ENCODE results near the gene AGO3. TPM values are rescaled to one million over a fixed set of nuclear protein-coding genes. Genes with fewer than 3 reads are reported as not detected.
"Not testable (repeated sequence)": the region's sequence is repeated elsewhere in the genome, so short reads cannot be mapped to it uniquely, and the experiment has no call there.

Gene AGO3
- total RNA-seq, 1 donor from 2014 or later: 19.1 TPM

GRCh38 chr1:35959304-35959703 is 28.4 kb downstream of the AGO3 start:
- DNase-seq (ENCODE audit: low read depth): no peak
- TF ChIP-seq, protein P1, sequence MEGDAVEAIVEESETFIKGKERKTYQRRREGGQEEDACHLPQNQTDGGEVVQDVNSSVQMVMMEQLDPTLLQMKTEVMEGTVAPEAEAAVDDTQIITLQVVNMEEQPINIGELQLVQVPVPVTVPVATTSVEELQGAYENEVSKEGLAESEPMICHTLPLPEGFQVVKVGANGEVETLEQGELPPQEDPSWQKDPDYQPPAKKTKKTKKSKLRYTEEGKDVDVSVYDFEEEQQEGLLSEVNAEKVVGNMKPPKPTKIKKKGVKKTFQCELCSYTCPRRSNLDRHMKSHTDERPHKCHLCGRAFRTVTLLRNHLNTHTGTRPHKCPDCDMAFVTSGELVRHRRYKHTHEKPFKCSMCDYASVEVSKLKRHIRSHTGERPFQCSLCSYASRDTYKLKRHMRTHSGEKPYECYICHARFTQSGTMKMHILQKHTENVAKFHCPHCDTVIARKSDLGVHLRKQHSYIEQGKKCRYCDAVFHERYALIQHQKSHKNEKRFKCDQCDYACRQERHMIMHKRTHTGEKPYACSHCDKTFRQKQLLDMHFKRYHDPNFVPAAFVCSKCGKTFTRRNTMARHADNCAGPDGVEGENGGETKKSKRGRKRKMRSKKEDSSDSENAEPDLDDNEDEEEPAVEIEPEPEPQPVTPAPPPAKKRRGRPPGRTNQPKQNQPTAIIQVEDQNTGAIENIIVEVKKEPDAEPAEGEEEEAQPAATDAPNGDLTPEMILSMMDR (conservative IDR thresholded peaks at IDR 0.05; ENCODE audit: low read depth, low read length): no peak
- no peak overlapping the region for H3K4me3 ChIP-seq (ENCODE audit: low read depth, low read length)

DNA sequence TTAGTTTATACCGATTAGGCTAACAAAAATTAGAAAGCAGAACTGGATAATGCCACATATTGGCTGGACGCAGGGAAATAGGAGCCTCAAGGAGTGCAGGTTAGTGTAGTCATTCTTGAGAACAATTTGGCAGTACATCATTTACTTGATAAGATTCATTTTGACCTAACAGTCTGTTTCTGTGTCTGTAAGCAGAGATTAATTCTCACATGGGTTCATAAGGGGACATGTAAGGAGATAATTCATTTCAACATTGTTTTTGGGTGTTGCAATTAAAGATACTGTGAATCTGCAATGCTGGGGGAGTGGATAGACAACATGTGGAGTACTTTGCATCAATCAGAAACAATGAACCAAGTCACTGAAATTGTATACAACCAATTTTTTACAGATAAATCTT is 32.0 kb downstream of the AGO3 start:
- no peak for DNase-seq (ENCODE audit: low read depth)
- no peak overlapping the region for H3K4me3 ChIP-seq (ENCODE audit: low read depth, low read length)
- TF ChIP-seq, protein P1 (conservative IDR thresholded peaks at IDR 0.05; ENCODE audit: low read depth, low read length): no peak

GRCh38 chr1:35964277-35964676 is 33.4 kb downstream of the AGO3 start:
- DNase-seq (ENCODE audit: low read depth); H3K4me3 ChIP-seq (ENCODE audit: low read depth, low read length): not testable (repeated sequence)

GRCh38 chr1:35968396-35968795 is 37.5 kb downstream of the AGO3 start:
- no peak for DNase-seq (ENCODE audit: low read depth)
- TF ChIP-seq, protein P1 (conservative IDR thresholded peaks at IDR 0.05; ENCODE audit: low read depth, low read length): no peak

DNA sequence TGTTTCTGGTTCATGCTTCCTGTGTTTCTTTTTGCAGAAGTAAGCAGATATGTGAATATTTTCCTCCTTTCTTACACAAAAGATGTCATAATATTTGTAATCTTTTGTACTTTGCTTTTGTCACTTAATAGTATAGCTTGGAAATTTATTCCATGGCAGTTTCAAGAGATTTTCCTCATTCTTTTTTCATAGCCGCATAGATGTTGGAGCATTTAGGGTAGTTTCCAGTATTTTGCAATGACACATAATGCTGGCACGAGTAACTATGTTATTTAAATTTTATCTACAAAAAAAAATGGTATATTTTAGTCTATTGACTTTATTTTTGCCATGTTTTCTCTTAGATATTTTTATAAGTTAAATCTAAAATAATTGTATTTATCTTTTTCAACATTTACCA is 40.7 kb downstream of the AGO3 start:
- DNase-seq (ENCODE audit: low read depth): no peak
- TF ChIP-seq, protein P1 (conservative IDR thresholded peaks at IDR 0.05; ENCODE audit: low read depth, low read length): no peak

More at GRCh38 chr1:35968396-35968795, 37.5 kb downstream of the AGO3 start:
- H3K4me3 ChIP-seq (ENCODE audit: low read depth, low read length): no peak overlapping the region

DNA sequence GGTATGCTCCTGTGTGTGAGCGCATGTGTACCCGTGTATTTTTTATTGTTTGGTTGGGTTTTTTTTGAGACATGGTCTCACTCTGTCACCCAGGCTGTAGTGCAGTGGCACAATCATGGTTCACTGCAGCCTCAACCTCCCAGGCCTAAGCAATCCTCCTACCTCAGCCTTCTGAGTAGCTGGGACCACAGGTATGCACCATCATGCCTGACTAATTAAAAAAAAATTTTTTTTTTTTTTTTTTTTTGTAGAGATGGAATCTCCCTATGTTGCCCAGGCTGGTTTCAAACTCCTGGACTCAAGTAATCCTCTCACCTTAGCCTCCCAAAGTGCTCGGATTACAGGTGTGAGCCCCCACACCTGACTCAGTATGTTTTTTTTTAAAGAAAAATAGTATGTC is 41.7 kb downstream of the AGO3 start:
- H3K4me3 ChIP-seq (ENCODE audit: low read depth, low read length); DNase-seq (ENCODE audit: low read depth): not testable (repeated sequence)

More for the DNA sequence above, 40.7 kb downstream of the AGO3 start:
- no peak overlapping the region for H3K4me3 ChIP-seq (ENCODE audit: low read depth, low read length)

GRCh38 chr1:35980090-35980489 is 49.2 kb downstream of the AGO3 start:
- TF ChIP-seq, protein P1 (conservative IDR thresholded peaks at IDR 0.05; ENCODE audit: low read depth, low read length): no peak
- H3K4me3 ChIP-seq (ENCODE audit: low read depth, low read length): no peak overlapping the region
- no peak for DNase-seq (ENCODE audit: low read depth)

GRCh38 chr1:35988237-35988636 is 57.3 kb downstream of the AGO3 start:
- no peak for DNase-seq (ENCODE audit: low read depth)
- no peak overlapping the region for H3K4me3 ChIP-seq (ENCODE audit: low read depth, low read length)
- TF ChIP-seq, protein P1 (conservative IDR thresholded peaks at IDR 0.05; ENCODE audit: low read depth, low read length): no peak

Data from epithelial cell of proximal tubule (primary cell).